Stimulated activated CD4-positive, alpha-beta T cell treated with anti-CD3 and anti-CD28 coated beads, Interleukin-2, amount 100 ng/mL, for 24 hours (primary cell): ENCODE results near the gene PCDH11Y.
"Not testable (repeated sequence)": the region's sequence is repeated elsewhere in the genome, so short reads cannot be mapped to it uniquely, and the experiment has no call there.

Experiments used
- DNase-seq, 2 donors: peaks; one replicate each; pipeline ENCODE4 v3.0.0-alpha.2; 2020

Gene PCDH11Y

GRCh38 chrY:5000057-5000456, at the start of gene PCDH11Y:
TSS of gene PCDH11Y (plus strand) at chrY:5000296. CDS start at chrY:5057100, 56,804 bp downstream.
- peak in 1 of 2 donors; percentile 8 for DNase-seq

- DNase-seq: not testable (repeated sequence)
These were observed 32.2 kb upstream of the PCDH11Y start for GRCh38 chrY:4967894-4968293.

- DNase-seq: not testable (repeated sequence)
These were observed 8.2 kb upstream of the PCDH11Y start for GRCh38 chrY:4991743-4992400.

- DNase-seq: not testable (repeated sequence)
These were observed 5.2 kb upstream of the PCDH11Y start for GRCh38 chrY:4994892-4995291.

- DNase-seq: not testable (repeated sequence)
These were observed 2.5 kb downstream of the PCDH11Y start for GRCh38 chrY:5002476-5003184.

GRCh38 chrY:5038972-5039523, 39.0 kb downstream of the PCDH11Y start:
- DNase-seq: not testable (repeated sequence)

- not testable (repeated sequence) for DNase-seq
These were observed 82.9 kb downstream of the PCDH11Y start for GRCh38 chrY:5083017-5083416.

- DNase-seq: not testable (repeated sequence)
These were observed 182.9 kb downstream of the PCDH11Y start for GRCh38 chrY:5182998-5183397.

GRCh38 chrY:5215116-5215515, 215.0 kb downstream of the PCDH11Y start:
- not testable (repeated sequence) for DNase-seq

GRCh38 chrY:5324931-5325330, 324.8 kb downstream of the PCDH11Y start:
- DNase-seq: not testable (repeated sequence)

GRCh38 chrY:5342220-5342619, 342.1 kb downstream of the PCDH11Y start:
- not testable (repeated sequence) for DNase-seq

- DNase-seq: not testable (repeated sequence)
These were observed 543.6 kb downstream of the PCDH11Y start for GRCh38 chrY:5543705-5544104.

- DNase-seq: not testable (repeated sequence)
These were observed 638.5 kb downstream of the PCDH11Y start for GRCh38 chrY:5638589-5638988.

GRCh38 chrY:5679265-5679664, 679.2 kb downstream of the PCDH11Y start:
- not testable (repeated sequence) for DNase-seq

- DNase-seq: not testable (repeated sequence)
These were observed 708.6 kb downstream of the PCDH11Y start for GRCh38 chrY:5708727-5709126.

- DNase-seq: not testable (repeated sequence)
These were observed 709.8 kb downstream of the PCDH11Y start for GRCh38 chrY:5709788-5710381.

- not testable (repeated sequence) for DNase-seq
These were observed 761.3 kb downstream of the PCDH11Y start for GRCh38 chrY:5761403-5761802.

GRCh38 chrY:5776485-5776884, 776.4 kb downstream of the PCDH11Y start:
- DNase-seq: not testable (repeated sequence)
